Astrocyte of the cerebellum (primary cell): ENCODE measurements around the gene LRRTM4.
"Not testable (repeated sequence)": the region's sequence is repeated elsewhere in the genome, so short reads cannot be mapped to it uniquely, and the experiment has no call there.

Experiments used
- DNase-seq: peaks from one replicate; pipeline ENCODE4 v3.0.0-alpha.2; 2011; ENCODE audit warnings: low read depth
- H3K4me3 ChIP-seq: 2 replicates; pipeline ENCODE4 v1.5.1; 2011; ENCODE audit warnings: mild to moderate bottlenecking, low read depth, low read length, moderate library complexity
- in situ Hi-C: cut with HindIII; loops from 2 replicates; pipeline ENCODE4 v1.10.0; 2017; ENCODE audit warnings: low sequenced_read_pairs
- TF ChIP-seq, protein P1 (sequence below): IDR thresholded peaks from 2 replicates; pipeline ENCODE4 v1.5.1; 2012; ENCODE audit warnings: low read length, low read depth, moderate library complexity, mild to moderate bottlenecking; ENCODE audit errors: missing control alignments

Gene LRRTM4

DNA sequence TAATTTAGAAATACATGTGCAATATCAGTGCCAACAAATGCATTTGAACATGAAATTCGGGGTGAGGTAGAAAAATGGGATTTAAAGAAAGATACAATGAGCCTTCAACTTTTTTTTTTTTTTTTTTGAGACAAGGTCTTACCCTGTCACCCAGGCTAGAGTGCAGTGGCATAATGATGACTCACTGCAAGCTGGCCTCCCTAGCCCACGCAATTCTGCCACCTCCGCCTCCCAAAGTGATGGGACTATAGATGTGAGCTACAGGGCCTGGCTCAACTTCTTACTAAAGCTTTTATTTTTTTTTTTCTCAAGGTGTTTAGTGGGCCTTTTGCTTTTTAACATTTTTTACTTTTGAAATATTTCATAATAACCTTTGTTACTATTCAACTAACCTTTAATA, 365.6 kb downstream of the LRRTM4 start:
- TF ChIP-seq, protein P1, sequence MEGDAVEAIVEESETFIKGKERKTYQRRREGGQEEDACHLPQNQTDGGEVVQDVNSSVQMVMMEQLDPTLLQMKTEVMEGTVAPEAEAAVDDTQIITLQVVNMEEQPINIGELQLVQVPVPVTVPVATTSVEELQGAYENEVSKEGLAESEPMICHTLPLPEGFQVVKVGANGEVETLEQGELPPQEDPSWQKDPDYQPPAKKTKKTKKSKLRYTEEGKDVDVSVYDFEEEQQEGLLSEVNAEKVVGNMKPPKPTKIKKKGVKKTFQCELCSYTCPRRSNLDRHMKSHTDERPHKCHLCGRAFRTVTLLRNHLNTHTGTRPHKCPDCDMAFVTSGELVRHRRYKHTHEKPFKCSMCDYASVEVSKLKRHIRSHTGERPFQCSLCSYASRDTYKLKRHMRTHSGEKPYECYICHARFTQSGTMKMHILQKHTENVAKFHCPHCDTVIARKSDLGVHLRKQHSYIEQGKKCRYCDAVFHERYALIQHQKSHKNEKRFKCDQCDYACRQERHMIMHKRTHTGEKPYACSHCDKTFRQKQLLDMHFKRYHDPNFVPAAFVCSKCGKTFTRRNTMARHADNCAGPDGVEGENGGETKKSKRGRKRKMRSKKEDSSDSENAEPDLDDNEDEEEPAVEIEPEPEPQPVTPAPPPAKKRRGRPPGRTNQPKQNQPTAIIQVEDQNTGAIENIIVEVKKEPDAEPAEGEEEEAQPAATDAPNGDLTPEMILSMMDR, result no peak
- no peak for DNase-seq
- in situ Hi-C loops, result no loop called here
- H3K4me3 ChIP-seq, result no peak overlapping the region

DNA sequence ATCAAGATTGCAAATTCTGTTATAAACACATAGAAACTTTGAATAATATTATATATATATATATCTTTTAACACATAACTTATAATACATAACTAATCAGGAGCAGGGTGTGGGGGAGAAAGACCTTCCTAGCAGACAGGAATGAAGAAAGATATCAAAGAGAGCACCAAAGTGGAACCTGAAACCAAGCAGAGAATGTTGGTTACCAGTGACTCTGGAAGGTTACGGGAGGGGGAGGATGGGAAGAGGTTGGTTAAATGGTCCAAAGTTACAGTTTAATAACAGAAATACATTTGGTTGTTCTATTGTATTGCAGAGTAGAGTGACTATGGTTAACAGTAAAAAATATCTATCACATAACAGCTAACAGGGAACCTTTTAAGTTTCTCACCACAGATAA, 366.7 kb downstream of the LRRTM4 start:
- no peak for DNase-seq
- in situ Hi-C loops, result no loop called here
- no peak overlapping the region for H3K4me3 ChIP-seq
- TF ChIP-seq, protein P1, result no peak

DNA sequence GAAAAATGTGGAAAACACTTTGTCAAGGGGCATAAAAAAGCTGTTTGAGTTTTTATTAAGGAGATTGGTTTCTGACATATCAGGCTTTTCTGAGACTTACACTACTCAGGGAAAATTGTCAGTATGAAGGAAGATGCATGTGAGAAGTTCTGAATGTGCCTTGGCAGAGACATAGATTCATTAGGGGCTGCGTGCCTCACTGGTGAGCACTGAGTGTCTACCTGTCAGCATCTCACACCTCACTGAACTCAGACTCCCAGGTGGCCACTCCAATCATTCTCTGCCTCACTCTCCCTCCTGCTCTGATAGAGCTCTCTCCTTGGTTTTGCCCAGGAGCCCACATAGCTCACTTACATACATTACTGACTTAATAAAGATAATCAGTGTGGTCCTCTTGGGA, 372.6 kb downstream of the LRRTM4 start:
- TF ChIP-seq, protein P1, result no peak
- in situ Hi-C loops, result no loop called here
- no peak overlapping the region for H3K4me3 ChIP-seq
- no peak for DNase-seq

DNA sequence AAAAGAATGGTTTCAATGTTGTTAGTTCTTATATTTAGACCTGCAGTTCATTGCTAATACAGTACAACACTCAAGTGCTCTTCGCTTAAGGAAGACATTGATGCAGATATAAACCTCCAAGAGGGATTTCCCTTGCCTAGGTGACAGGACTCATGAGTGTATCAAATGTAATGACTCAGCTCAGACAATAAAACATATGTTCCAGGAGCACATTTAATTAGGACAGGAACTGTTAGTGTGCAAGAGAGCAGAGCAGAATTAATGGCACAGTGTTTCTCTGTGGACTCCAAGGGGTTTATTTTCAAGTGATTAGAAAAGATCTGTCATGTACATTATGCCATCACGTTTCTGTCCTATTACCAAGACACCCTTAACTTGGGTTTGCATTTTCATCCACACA, 375.0 kb downstream of the LRRTM4 start:
- no peak for DNase-seq
- no peak overlapping the region for H3K4me3 ChIP-seq
- in situ Hi-C loops, result no loop called here
- TF ChIP-seq, protein P1, result no peak

DNA sequence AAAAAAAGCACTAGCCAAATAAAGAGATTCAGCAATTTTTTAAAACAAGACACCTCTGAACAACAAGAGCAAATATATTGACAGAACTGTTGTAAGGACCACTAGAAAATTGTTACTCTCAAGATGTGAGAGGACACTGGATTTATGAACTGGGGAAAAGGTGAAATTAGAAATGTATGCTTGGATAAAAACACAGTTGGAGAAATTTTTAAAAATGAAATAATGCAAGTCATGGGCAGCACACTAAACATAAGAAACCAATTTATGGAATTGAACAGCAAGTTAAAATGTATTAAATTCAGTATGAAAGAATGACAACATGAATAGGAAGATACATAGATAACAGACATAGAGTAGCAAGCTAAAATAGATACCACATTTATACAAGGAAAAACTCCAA, 377.4 kb downstream of the LRRTM4 start:
- no peak overlapping the region for H3K4me3 ChIP-seq
- no peak for DNase-seq
- in situ Hi-C loops, result no loop called here
- TF ChIP-seq, protein P1, result no peak

DNA sequence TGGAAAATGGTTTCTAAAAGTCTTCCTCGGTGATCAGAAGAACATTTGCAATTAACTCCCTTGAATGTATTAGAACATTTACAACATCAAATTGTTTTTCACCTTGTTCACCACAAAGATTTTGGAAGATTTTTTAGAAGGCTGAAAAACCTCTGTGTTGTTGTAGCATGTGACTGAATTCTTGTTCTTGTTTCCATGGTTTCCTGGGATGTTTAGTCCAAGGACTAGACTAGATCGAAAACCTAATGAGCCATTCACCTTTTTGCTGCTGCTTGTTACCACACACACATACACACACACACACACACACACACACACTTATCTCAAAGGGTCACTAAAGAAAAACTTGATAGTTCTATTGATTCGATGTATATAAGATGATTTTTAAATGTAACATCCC, 380.0 kb downstream of the LRRTM4 start:
- no peak for DNase-seq
- in situ Hi-C loops, result no loop called here
- TF ChIP-seq, protein P1, result no peak
- H3K4me3 ChIP-seq, result no peak overlapping the region

DNA sequence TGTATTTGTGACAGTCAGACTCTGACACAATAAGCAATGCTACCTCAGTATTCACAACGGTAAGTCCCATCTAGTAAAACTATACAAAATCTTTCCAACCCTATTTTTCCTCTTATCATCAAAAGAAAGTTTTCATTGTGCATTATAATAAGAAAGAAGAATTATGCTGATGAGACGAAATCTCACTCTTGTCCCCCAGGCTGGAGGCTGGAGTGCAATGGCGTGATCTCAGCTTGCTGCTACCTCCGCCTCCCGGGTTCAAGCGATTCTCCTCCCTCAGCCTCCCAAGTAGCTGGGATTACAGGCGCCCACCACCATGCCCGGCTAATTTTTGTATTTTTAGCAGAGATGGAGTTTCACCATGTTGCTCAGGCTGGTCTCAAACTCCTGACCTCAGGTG, 393.7 kb downstream of the LRRTM4 start:
- DNase-seq, in situ Hi-C loops, H3K4me3 ChIP-seq: not testable (repeated sequence)
